ENCODE results near the gene ITGB4. TPM values are rescaled to one million over a fixed set of nuclear protein-coding genes. Genes with fewer than 3 reads are reported as not detected.
A peak's percentile ranks its signal among the peaks of the same experiment; 100 is the strongest.

Gene ITGB4
- total and polyA plus RNA-seq, 9 of the 15 experiments (the other 6 are each of a cell fraction or from before 2014, with no cell fraction given) = 0.05 to 2.8 (median 0.76) TPM; not detected in 3

DNA sequence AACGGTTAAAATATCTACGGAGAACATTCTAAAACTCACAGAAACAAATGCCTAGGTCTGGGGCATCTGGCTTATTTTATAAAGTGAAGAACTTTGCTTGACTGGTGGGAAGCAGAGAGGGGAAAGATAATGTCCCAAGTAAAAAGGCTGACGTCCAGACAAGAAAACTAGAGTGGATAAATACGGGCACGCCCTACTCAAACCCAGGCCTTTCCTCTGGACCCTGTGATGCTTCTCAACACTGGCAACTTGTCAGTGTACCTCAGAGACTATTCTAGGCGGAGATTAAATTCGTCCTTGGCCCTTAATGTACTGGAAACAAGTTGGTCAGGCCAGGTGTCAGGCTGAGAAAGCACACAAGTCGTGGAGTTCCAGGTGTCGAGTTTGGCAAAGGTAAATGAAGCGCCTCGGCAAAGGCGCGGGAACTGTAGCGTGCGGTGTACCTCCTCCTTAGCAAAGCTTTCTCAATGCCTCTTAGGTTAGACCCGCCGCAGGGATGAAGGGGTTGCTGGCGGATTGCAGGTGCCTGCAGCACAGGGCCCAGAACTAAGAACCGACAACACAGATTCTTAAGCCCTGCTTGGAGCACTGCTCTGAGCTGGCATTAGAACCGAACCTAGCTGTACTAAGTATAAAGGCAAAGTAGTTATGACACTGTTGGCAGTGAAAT lies 62.7 kb downstream of the ITGB4 start (continued):
- 0 out of 2 replicates have a peak, but pooled peaks have one; percentile 15 for TF ChIP-seq ZNF707 (CRISPR knock-in tag; conservative IDR thresholded peaks at IDR 0.05)
- TF ChIP-seq SRF (CRISPR knock-in tag; IDR thresholded peaks at IDR 0.05) = 0 out of 4 replicates have a peak, but pooled peaks of 1 of the 2 experiments have one; percentile 14

DNA sequence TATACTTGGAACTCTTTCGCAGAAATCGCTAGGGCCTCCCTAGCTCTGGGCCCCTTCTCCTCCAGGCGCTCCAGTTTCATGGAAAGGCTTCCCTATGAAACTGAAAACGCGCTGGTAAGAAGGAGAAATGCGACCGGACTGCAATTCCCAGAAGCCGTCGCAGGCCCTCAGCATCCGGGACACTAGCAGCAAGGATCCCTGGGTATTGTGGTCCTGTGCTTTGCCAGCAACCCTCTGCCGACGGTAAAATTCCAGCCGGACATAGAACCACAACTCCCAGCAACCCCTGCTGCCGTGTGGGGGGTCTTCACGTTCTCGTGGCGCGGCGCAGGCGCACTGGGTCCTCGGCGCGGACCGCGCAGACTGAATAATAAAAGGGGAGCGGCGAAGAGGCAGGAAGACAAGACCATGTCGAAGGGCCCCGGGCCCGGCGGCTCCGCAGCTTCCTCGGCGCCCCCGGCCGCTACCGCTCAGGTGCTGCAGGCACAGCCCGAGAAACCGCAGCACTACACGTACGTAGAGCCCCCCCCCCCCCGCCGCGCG lies 63.3 kb downstream of the ITGB4 start, which contains the start of gene UNK:
Gene UNK (plus strand): TSS at position 334 of the 543 bp plus-strand sequence. CDS start 75 bp downstream, at position 409.
- peaks cover 45% of the 10 kb centered on the region for H3K79me2 ChIP-seq (ENCODE audit: control insufficient read depth, insufficient read depth, low read length)
- peak within 1 kb of the TSS; percentile 69 for H3K4me3 ChIP-seq
- CTCF ChIA-PET (ENCODE audit: low intra/inter-chr PET ratio) = interaction anchor here (0.6 to 1.0 kb wide), 3 partner anchors 64 to 746 kb away, joined by 3 to 4 read pairs (median 3); no protein-coding TSS in a partner anchor
- no TSS peak for BruUV-seq (replicated peaks)
- H3K9ac ChIP-seq (ENCODE audit: insufficient read depth in 1 of 2, low read depth in 2 of 2, low read length in 2 of 2) = peak within 1 kb of the TSS; percentile 93 to 100
- H3K9me1 ChIP-seq (ENCODE audit: control insufficient read depth, insufficient read depth, low read length) = no peaks in the 10 kb centered on the region
- WGBS (ENCODE audit: insufficient coverage, low coverage, missing lambda C conversion rate) = 1% methylated on average over 39 of the region's 45 CpGs
- in situ Hi-C loops (cut with MboI) (no loop called here), intact Hi-C loops (cut with micrococcal nuclease) (loop anchor here (5.0 to 10.0 kb wide), 2 partner anchors 73 to 190 kb away; partner anchors contain the start of genes ACOX1, TEN1 and WBP2)
- peak; percentile 88 to 99 (median 94) for DNase-seq (ENCODE audit: extremely low read depth in 1 of 4, low spot score in 3 of 4)
- H3K36me3 ChIP-seq (ENCODE audit: control insufficient read depth, insufficient read depth, low read length) = no peaks in the 10 kb centered on the region; the same call in 2 of the 3 replicates
- peak; percentile 96 for FAIRE-seq
- no peaks in the 10 kb centered on the region for H4K20me1 ChIP-seq (replicated peaks; ENCODE audit: control insufficient read depth, insufficient read depth, low read length)
- H3K4me1 ChIP-seq (replicated peaks in 1 of 2; ENCODE audit: control insufficient read depth in 2 of 2, insufficient read depth in 2 of 2, low read length in 2 of 2) = peaks cover 23 to 39% of the 10 kb centered on the region in 2 experiments
- H3K27me3 ChIP-seq (ENCODE audit: control insufficient read depth in 2 of 2, insufficient read depth in 2 of 2, low read length in 2 of 2) = no peaks in the 10 kb centered on the region
- peak within 1 kb of the TSS; percentile 91 for H2AFZ ChIP-seq (ENCODE audit: low read depth, low read length)
- POLR2A ChIA-PET = interaction anchor here (0.6 to 7.1 kb wide), 15 partner anchors 8 to 346 kb away, joined by 3 to 132 read pairs (median 4); partner anchors contain the start of gene WBP2
- peak within 1 kb of the TSS; percentile 100 for H3K27ac ChIP-seq (ENCODE audit: extremely low read depth, low read depth, low read length)
- peak within 1 kb of the TSS; percentile 88 for H3K4me2 ChIP-seq (ENCODE audit: insufficient read depth, low read length)
- H3K9me3 ChIP-seq (replicated peaks; ENCODE audit: control insufficient read depth, insufficient read depth, low read depth, low read length) = no peaks in the 10 kb centered on the region
- peak; percentile 82 for ATAC-seq
- TF ChIP-seq, protein P1, sequence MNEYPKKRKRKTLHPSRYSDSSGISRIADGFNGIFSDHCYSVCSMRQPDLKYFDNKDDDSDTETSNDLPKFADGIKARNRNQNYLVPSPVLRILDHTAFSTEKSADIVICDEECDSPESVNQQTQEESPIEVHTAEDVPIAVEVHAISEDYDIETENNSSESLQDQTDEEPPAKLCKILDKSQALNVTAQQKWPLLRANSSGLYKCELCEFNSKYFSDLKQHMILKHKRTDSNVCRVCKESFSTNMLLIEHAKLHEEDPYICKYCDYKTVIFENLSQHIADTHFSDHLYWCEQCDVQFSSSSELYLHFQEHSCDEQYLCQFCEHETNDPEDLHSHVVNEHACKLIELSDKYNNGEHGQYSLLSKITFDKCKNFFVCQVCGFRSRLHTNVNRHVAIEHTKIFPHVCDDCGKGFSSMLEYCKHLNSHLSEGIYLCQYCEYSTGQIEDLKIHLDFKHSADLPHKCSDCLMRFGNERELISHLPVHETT (CRISPR knock-in tag; conservative IDR thresholded peaks at IDR 0.05 in 1 of 2, IDR thresholded peaks at IDR 0.05 in 1 of 2) = peak in 1 of 2 experiments; percentile 58; a peak in 1 of 4 replicates
- TF ChIP-seq NFE2L1 (tag; IDR thresholded peaks at IDR 0.05; ENCODE audit: borderline replicate concordance, low read depth) (no peak), SRSF3 (IDR thresholded peaks at IDR 0.05; ENCODE audit: insufficient read depth, low read length) (no peak), CREM (IDR thresholded peaks at IDR 0.05; ENCODE audit: low read depth) (peak; percentile 85; the same call in 1 of the 2 replicates), CEBPB (tag; IDR thresholded peaks at IDR 0.05) (no peak), ZNF431 (CRISPR knock-in tag; IDR thresholded peaks at IDR 0.05) (no peak), SIN3A (IDR thresholded peaks at IDR 0.05; ENCODE audit: borderline replicate concordance in 2 of 2, control insufficient read depth in 1 of 2, low read depth in 2 of 2, low read length in 2 of 2) (no peak), HCFC1 (IDR thresholded peaks at IDR 0.05; ENCODE audit: low read depth, low read length) (peak; percentile 99), CREB1 (IDR thresholded peaks at IDR 0.05) (peak; percentile 94), CREB1 (CRISPR knock-in tag; IDR thresholded peaks at IDR 0.05) (no peak; the same call in 1 of the 2 replicates), EP400 (IDR thresholded peaks at IDR 0.05) (no peak), CBFB (CRISPR knock-in tag; IDR thresholded peaks at IDR 0.05) (0 out of 2 replicates have a peak, but pooled peaks have one; percentile 64), NR1H2 (CRISPR knock-in tag; IDR thresholded peaks at IDR 0.05) (no peak)
- TF ChIP-seq, protein P2, sequence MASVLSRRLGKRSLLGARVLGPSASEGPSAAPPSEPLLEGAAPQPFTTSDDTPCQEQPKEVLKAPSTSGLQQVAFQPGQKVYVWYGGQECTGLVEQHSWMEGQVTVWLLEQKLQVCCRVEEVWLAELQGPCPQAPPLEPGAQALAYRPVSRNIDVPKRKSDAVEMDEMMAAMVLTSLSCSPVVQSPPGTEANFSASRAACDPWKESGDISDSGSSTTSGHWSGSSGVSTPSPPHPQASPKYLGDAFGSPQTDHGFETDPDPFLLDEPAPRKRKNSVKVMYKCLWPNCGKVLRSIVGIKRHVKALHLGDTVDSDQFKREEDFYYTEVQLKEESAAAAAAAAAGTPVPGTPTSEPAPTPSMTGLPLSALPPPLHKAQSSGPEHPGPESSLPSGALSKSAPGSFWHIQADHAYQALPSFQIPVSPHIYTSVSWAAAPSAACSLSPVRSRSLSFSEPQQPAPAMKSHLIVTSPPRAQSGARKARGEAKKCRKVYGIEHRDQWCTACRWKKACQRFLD (CRISPR knock-in tag; IDR thresholded peaks at IDR 0.05) = peak; percentile 83

Data from K562 (cell line).